SK-N-SH treated with all-trans-retinoic acid at 6 μM for 48 hours (cell line): Measurements from ENCODE around the gene SYNDIG1.

Source experiments
- ATAC-seq: fragments of 200-7000 bp; cut with Tn5 transposase; 3 replicates; pipeline ENCODE4 v1.9.1; 2020; ENCODE audit warnings: mild to moderate bottlenecking, moderate library complexity
- ARNTL ChIP-seq: fragments of 450-650 bp; formaldehyde crosslinking; IDR thresholded peaks from 2 replicates; pipeline ENCODE4 v1.5.0; 2020; ENCODE audit warnings: low read depth, mild to moderate bottlenecking, moderate library complexity, borderline replicate concordance
- BACH2 ChIP-seq: fragments of 250-450 bp; sonication (Bioruptor Pico); IDR thresholded peaks from 2 replicates; pipeline ENCODE4 v1.9.0; 2021; ENCODE audit warnings: mild to moderate bottlenecking, borderline replicate concordance
- CSDC2 ChIP-seq: fragments of 250-450 bp; sonication (Bioruptor Pico); IDR thresholded peaks from 2 replicates; pipeline ENCODE4 v1.5.0; 2020; ENCODE audit warnings: mild to moderate bottlenecking, moderate library complexity
- CSRNP3 ChIP-seq: fragments of 250-450 bp; sonication (Bioruptor Pico); IDR thresholded peaks from 2 replicates; pipeline ENCODE4 v1.5.1; 2021; ENCODE audit warnings: mild to moderate bottlenecking, moderate library complexity
- ESRRG ChIP-seq: fragments of 250-450 bp; sonication (Bioruptor Pico); IDR thresholded peaks from 2 replicates; pipeline ENCODE4 v1.6.1; 2021; ENCODE audit warnings: mild to moderate bottlenecking
- GLIS3 ChIP-seq: fragments of 250-450 bp; sonication (Bioruptor Pico); IDR thresholded peaks from 2 replicates; pipeline ENCODE4 v1.5.0; 2020; ENCODE audit warnings: mild to moderate bottlenecking, moderate library complexity
- ISL1 ChIP-seq: fragments of 250-450 bp; sonication (Bioruptor Pico); IDR thresholded peaks from 2 replicates; pipeline ENCODE4 v2.1.2; 2022; ENCODE audit warnings: mild to moderate bottlenecking, moderate library complexity
- OSR1 ChIP-seq: fragments of 250-450 bp; sonication (Bioruptor Pico); IDR thresholded peaks from 2 replicates; pipeline ENCODE4 v1.8.0; 2022; ENCODE audit warnings: moderate library complexity, mild to moderate bottlenecking, inconsistent platforms
- PATZ1 ChIP-seq: fragments of 250-450 bp; sonication (Bioruptor Pico); IDR thresholded peaks from 2 replicates; pipeline ENCODE4 v1.8.0; 2020; ENCODE audit warnings: mild to moderate bottlenecking, moderate library complexity, borderline replicate concordance
- POU6F1 ChIP-seq: fragments of 250-450 bp; sonication (Bioruptor Pico); IDR thresholded peaks from 2 replicates; pipeline ENCODE4 v1.8.0; 2021; ENCODE audit warnings: low read depth, mild to moderate bottlenecking, moderate library complexity, borderline replicate concordance
- PPARA ChIP-seq: fragments of 250-450 bp; sonication (Bioruptor Pico); IDR thresholded peaks from 2 replicates; pipeline ENCODE4 v1.5.0; 2020; ENCODE audit warnings: mild to moderate bottlenecking, borderline replicate concordance
- RARB ChIP-seq: fragments of 250-450 bp; sonication (Bioruptor Pico); IDR thresholded peaks from 2 replicates; pipeline ENCODE4 v1.8.0; 2021; ENCODE audit warnings: mild to moderate bottlenecking, moderate library complexity
- SNAI2 ChIP-seq: fragments of 250-450 bp; sonication (Bioruptor Pico); IDR thresholded peaks from 2 replicates; pipeline ENCODE4 v1.5.0; 2020; ENCODE audit warnings: mild to moderate bottlenecking, moderate library complexity
- TCF4 ChIP-seq: fragments of 250-450 bp; sonication (Bioruptor Pico); IDR thresholded peaks from 2 replicates; pipeline ENCODE4 v1.8.0; 2021; ENCODE audit warnings: mild to moderate bottlenecking, moderate library complexity, borderline replicate concordance
- TOX ChIP-seq: fragments of 250-450 bp; sonication (Bioruptor Pico); IDR thresholded peaks from 2 replicates; pipeline ENCODE4 v1.8.0; 2021; ENCODE audit warnings: mild to moderate bottlenecking, moderate library complexity, borderline replicate concordance
- ZC3H10 ChIP-seq: fragments of 250-450 bp; sonication (Bioruptor Pico); IDR thresholded peaks from 2 replicates; pipeline ENCODE4 v1.5.1; 2021; ENCODE audit warnings: mild to moderate bottlenecking, moderate library complexity
- ZFP3 ChIP-seq: fragments of 250-450 bp; sonication (Bioruptor Pico); IDR thresholded peaks from 2 replicates; pipeline ENCODE4 v1.5.0; 2020; ENCODE audit warnings: mild to moderate bottlenecking, moderate library complexity
- ZFP30 ChIP-seq: fragments of 450-650 bp; formaldehyde crosslinking; IDR thresholded peaks from 2 replicates; pipeline ENCODE4 v1.5.0; 2022; ENCODE audit warnings: mild to moderate bottlenecking, moderate library complexity
- ZNF565 ChIP-seq: fragments of 450-650 bp; formaldehyde crosslinking; conservative IDR thresholded peaks from 2 replicates; pipeline ENCODE4 v1.5.0; 2020; ENCODE audit warnings: low read depth, mild to moderate bottlenecking, moderate library complexity
- ZNF70 ChIP-seq: fragments of 450-650 bp; formaldehyde crosslinking; IDR thresholded peaks from 2 replicates; pipeline ENCODE4 v1.5.0; 2020; ENCODE audit warnings: mild to moderate bottlenecking, moderate library complexity
- ZNF8 ChIP-seq: fragments of 450-650 bp; formaldehyde crosslinking; IDR thresholded peaks from 2 replicates; pipeline ENCODE4 v1.5.0; 2020; ENCODE audit warnings: mild to moderate bottlenecking, moderate library complexity
- TF ChIP-seq, protein P1 (sequence below): fragments of 250-450 bp; sonication (Bioruptor Pico); IDR thresholded peaks from 2 replicates; pipeline ENCODE4 v1.5.1; 2020; ENCODE audit warnings: low read depth, mild to moderate bottlenecking, moderate library complexity
- TF ChIP-seq, protein P2 (sequence below): fragments of 250-450 bp; sonication (Bioruptor Pico); IDR thresholded peaks from 2 replicates; pipeline ENCODE4 v1.5.0; 2020; ENCODE audit warnings: mild to moderate bottlenecking, moderate library complexity

Gene SYNDIG1

DNA sequence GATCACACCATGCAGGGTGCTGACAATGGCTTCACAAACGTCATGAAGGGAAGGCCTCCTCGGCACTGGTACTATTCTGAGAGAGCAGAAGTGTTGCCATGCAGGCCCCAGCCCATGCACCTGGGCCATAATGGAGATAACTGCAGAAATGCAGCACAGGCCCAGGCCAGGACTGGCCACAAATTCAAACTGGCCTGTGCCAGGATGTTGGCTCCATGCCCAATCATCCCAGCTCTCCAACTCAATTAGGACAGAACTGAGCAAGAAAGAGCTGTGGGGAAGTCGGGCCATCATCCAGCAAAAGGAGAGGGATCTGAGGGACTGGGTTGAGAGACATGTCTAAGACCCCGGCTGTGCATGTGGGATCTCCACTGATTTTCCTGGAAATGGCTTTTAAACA lies 48.9 kb upstream of the SYNDIG1 start:
- TF ChIP-seq PATZ1 (no peak), OSR1 (no peak), ISL1 (CRISPR knock-in tag) (no peak), ESRRG (no peak), POU6F1 (CRISPR knock-in tag) (no peak), CSDC2 (no peak), ZNF8 (CRISPR knock-in tag) (no peak), BACH2 (no peak), SNAI2 (CRISPR knock-in tag) (no peak), GLIS3 (CRISPR knock-in tag) (no peak), ZNF565 (CRISPR knock-in tag) (no peak), TCF4 (CRISPR knock-in tag) (no peak), ARNTL (no peak), ZNF70 (CRISPR knock-in tag) (no peak)

GRCh38 chr20:24421071-24421470 lies 48.4 kb upstream of the SYNDIG1 start:
- no peak for TF ChIP-seq TCF4 (CRISPR knock-in tag)
- no peak for TF ChIP-seq ZNF565 (CRISPR knock-in tag)
- TF ChIP-seq PATZ1 = no peak
- TF ChIP-seq ZC3H10 (CRISPR knock-in tag) = no peak
- TF ChIP-seq CSRNP3 (CRISPR knock-in tag) = no peak
- TF ChIP-seq ARNTL = no peak
- no peak for TF ChIP-seq ESRRG
- no peak for TF ChIP-seq TOX (CRISPR knock-in tag)
- TF ChIP-seq ZNF8 (CRISPR knock-in tag) = no peak
- no peak for TF ChIP-seq ZFP30 (CRISPR knock-in tag)
- TF ChIP-seq RARB (CRISPR knock-in tag) = no peak
- TF ChIP-seq SNAI2 (CRISPR knock-in tag) = no peak
- TF ChIP-seq, protein P1, sequence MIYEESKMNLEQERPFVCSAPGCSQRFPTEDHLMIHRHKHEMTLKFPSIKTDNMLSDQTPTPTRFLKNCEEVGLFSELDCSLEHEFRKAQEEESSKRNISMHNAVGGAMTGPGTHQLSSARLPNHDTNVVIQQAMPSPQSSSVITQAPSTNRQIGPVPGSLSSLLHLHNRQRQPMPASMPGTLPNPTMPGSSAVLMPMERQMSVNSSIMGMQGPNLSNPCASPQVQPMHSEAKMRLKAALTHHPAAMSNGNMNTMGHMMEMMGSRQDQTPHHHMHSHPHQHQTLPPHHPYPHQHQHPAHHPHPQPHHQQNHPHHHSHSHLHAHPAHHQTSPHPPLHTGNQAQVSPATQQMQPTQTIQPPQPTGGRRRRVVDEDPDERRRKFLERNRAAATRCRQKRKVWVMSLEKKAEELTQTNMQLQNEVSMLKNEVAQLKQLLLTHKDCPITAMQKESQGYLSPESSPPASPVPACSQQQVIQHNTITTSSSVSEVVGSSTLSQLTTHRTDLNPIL = no peak
- TF ChIP-seq OSR1 = no peak
- TF ChIP-seq, protein P2, sequence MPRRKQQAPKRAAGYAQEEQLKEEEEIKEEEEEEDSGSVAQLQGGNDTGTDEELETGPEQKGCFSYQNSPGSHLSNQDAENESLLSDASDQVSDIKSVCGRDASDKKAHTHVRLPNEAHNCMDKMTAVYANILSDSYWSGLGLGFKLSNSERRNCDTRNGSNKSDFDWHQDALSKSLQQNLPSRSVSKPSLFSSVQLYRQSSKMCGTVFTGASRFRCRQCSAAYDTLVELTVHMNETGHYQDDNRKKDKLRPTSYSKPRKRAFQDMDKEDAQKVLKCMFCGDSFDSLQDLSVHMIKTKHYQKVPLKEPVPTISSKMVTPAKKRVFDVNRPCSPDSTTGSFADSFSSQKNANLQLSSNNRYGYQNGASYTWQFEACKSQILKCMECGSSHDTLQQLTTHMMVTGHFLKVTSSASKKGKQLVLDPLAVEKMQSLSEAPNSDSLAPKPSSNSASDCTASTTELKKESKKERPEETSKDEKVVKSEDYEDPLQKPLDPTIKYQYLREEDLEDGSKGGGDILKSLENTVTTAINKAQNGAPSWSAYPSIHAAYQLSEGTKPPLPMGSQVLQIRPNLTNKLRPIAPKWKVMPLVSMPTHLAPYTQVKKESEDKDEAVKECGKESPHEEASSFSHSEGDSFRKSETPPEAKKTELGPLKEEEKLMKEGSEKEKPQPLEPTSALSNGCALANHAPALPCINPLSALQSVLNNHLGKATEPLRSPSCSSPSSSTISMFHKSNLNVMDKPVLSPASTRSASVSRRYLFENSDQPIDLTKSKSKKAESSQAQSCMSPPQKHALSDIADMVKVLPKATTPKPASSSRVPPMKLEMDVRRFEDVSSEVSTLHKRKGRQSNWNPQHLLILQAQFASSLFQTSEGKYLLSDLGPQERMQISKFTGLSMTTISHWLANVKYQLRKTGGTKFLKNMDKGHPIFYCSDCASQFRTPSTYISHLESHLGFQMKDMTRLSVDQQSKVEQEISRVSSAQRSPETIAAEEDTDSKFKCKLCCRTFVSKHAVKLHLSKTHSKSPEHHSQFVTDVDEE (CRISPR knock-in tag) = no peak
- TF ChIP-seq ZFP3 (CRISPR knock-in tag) = no peak
- TF ChIP-seq PPARA (CRISPR knock-in tag) = no peak
- TF ChIP-seq ZNF70 (CRISPR knock-in tag) = no peak
- ATAC-seq = no peak

More for the DNA sequence above, 48.9 kb upstream of the SYNDIG1 start:
- no peak for ATAC-seq
